Psoas muscle (tissue), 8 donors: Measurements from ENCODE around the gene TSPAN5. TPM values are rescaled to one million over a fixed set of nuclear protein-coding genes. Genes with fewer than 3 reads are reported as not detected.

ENCODE experiments used
- ATAC-seq, 4 donors: fragments of 200-7000 bp; cut with Tn5 transposase; one replicate each; pipeline ENCODE4 v1.9.1; 2020; ENCODE audit warnings: moderate library complexity in 3 of 4, mild to moderate bottlenecking in 2 of 4
- DNase-seq, 2 donors: peaks; one replicate each; pipeline ENCODE4 v3.0.0-alpha.2; 2020
- H3K27ac ChIP-seq: fragments of 200-600 bp; one replicate; pipeline ENCODE4 v1.8.0; 2022
- H3K27me3 ChIP-seq, 3 donors: fragments of 200-600 bp in 1 of 3; one replicate each; pipeline versions ENCODE4 v1.6.1 to v1.8.0; 2013 to 2022; ENCODE audit warnings: low read length in 2 of 3, mild to moderate bottlenecking in 2 of 3, moderate library complexity in 1 of 3; ENCODE audit not compliant: insufficient read depth in 3 of 3
- H3K36me3 ChIP-seq, 2 donors: fragments of 200-600 bp in 1 of 2; one replicate each; pipeline versions ENCODE4 v1.6.1 to v1.8.0; 2013 to 2022; ENCODE audit warnings: low read depth in 1 of 2, mild to moderate bottlenecking in 1 of 2, moderate library complexity in 1 of 2; ENCODE audit not compliant: insufficient read depth in 1 of 2
- H3K4me1 ChIP-seq: fragments of 200-600 bp; one replicate; pipeline ENCODE4 v1.8.0; 2022
- H3K4me3 ChIP-seq: fragments of 200-600 bp; one replicate; pipeline ENCODE4 v1.8.0; 2022; ENCODE audit warnings: mild to moderate bottlenecking
- H3K9me3 ChIP-seq: fragments of 200-600 bp; one replicate; pipeline ENCODE4 v1.8.0; 2022
- CTCF ChIP-seq: fragments of 200-600 bp; IDR thresholded peaks from one replicate; pipeline ENCODE4 v1.8.0; 2022; ENCODE audit warnings: antibody characterized with exemption
- WGBS, 3 donors: extraction: QIAGEN DNeasy Blood & Tissue Kit; methylation state at CpG; one replicate each; pipeline versions ENCODE4 v1.1.6 to v1.1.7; 2013; 5-methylcytosine and 5-hydroxymethylcytosine counted together
- intact Hi-C, 2 donors: fragments of 100-400 bp; cut with DNase I; formaldehyde crosslinking; loops; one replicate each; pipeline versions ENCODE4 v1.11.0 to v1.14.2; 2022
- polyA plus RNA-seq, 3 donors: library from polyadenylated mRNA; stranded (reverse); fragments of 200-250 nt; gene quantifications; one replicate each; pipeline ENCODE4 v1.2.3, GENCODE V29; 2013
- total RNA-seq, 4 donors: library from RNA; stranded (reverse); fragmentation: NEBNext Ultra II Directional in 2 of 4; extraction: Animal tissue kit (Norgen Biotek cat#: 25700) in 2 of 4; gene quantifications; one replicate each; pipeline versions ENCODE4 v1.2.1 to v1.2.4, GENCODE V29; 2021 to 2023
- donor health status: healthy with polysubstance abuse.
- donor health status: DM: no; HTN: no; CAD: no; lungs with moderate emphysema.
- donor health status: Bipolar disorder and iron deficiency.
- donor health status: healthy.
- donor health status: DM: yes; HTN: yes; CAD: no.
- donor health status: DM: no; HTN: no; CAD: no.
- donor health status: DM: no; HTN: no; CAD: no.
- donor health status: DM: yes; HTN: yes; CAD: no.

TSPAN5 gene
- total and polyA plus RNA-seq, 7 donors, result 0.63 to 7.3 (median 3.8) TPM

GRCh38 chr4:98674404-98675173 lies 16.2 kb upstream of the TSPAN5 start:
- no peak for ATAC-seq
- intact Hi-C loops, result no loop called here
- Histone ChIP-seq H3K36me3 (no peaks in the 10 kb centered on the region), H3K27ac (no peak overlapping the region), H3K4me1 (no peaks in the 10 kb centered on the region), H3K27me3 (peaks cover 0 to 3% (median 0%) of the 10 kb centered on the region in 3 donors), H3K4me3 (no peak overlapping the region), H3K9me3 (no peaks in the 10 kb centered on the region)
- 89 to 92% (median 89%) methylated on average over 4 of the region's 4 CpGs for WGBS, 3 donors
- no peak for TF ChIP-seq CTCF
- no peak for DNase-seq

- 89 to 98% (median 91%) methylated on average over 6 of the region's 6 CpGs for WGBS, 3 donors
- H3K27ac ChIP-seq, result no peak overlapping the region
- H3K36me3 ChIP-seq, result no peaks in the 10 kb centered on the region
- H3K4me3 ChIP-seq, result no peak overlapping the region
- peaks cover 0 to 3% (median 0%) of the 10 kb centered on the region in 3 donors for H3K27me3 ChIP-seq
- H3K9me3 ChIP-seq, result no peaks in the 10 kb centered on the region
- intact Hi-C loops, result no loop called here
- TF ChIP-seq CTCF, result no peak
- no peaks in the 10 kb centered on the region for H3K4me1 ChIP-seq
- no peak for ATAC-seq
- no peak for DNase-seq
Observed at GRCh38 chr4:98673978-98674377, 15.6 kb upstream of the TSPAN5 start.

GRCh38 chr4:98673288-98673644 lies 14.9 kb upstream of the TSPAN5 start:
- Histone ChIP-seq H3K27ac (no peak overlapping the region), H3K4me3 (no peak overlapping the region), H3K4me1 (no peaks in the 10 kb centered on the region), H3K36me3 (no peaks in the 10 kb centered on the region), H3K27me3 (peaks cover 0 to 3% (median 0%) of the 10 kb centered on the region in 3 donors), H3K9me3 (no peaks in the 10 kb centered on the region)
- WGBS, 3 donors, result 74 to 80% (median 77%) methylated on average over 4 of the region's 4 CpGs
- DNase-seq, result no peak
- no peak for ATAC-seq
- intact Hi-C loops, result no loop called here
- no peak for TF ChIP-seq CTCF

- no peaks in the 10 kb centered on the region for H3K9me3 ChIP-seq
- DNase-seq (no peak), ATAC-seq (no peak)
- H3K4me3 ChIP-seq, result no peak overlapping the region
- no peaks in the 10 kb centered on the region for H3K36me3 ChIP-seq
- H3K27ac ChIP-seq, result no peak overlapping the region
- intact Hi-C loops, result no loop called here
- no peaks in the 10 kb centered on the region for H3K4me1 ChIP-seq
- 41 to 49% (median 41%) methylated on average over 5 of the region's 5 CpGs for WGBS, 3 donors
- H3K27me3 ChIP-seq, result peaks cover 0 to 3% (median 0%) of the 10 kb centered on the region in 3 donors
- TF ChIP-seq CTCF, result no peak
Observed at GRCh38 chr4:98672583-98673287, 14.3 kb upstream of the TSPAN5 start.
